OCI-LY1 (cell line): ENCODE data around the gene LMF1.

ENCODE experiments used
- CTCF ChIP-seq: fragments of 200-600 bp; sonication (generic), shearing (Covaris generic); IDR thresholded peaks from 2 replicates; pipeline ENCODE4 v1.5.1; 2017; ENCODE audit warnings: mild to moderate bottlenecking, antibody characterized with exemption, low read length, moderate library complexity, mixed read lengths
- EZH2 ChIP-seq: fragments of 200-600 bp; sonication (generic), shearing (Covaris generic); IDR thresholded peaks from 2 replicates; pipeline ENCODE4 v1.8.0; 2017; ENCODE audit warnings: borderline replicate concordance, mixed run types, mild to moderate bottlenecking, antibody characterized with exemption, low read length, moderate library complexity, mixed read lengths

- no peak for TF ChIP-seq CTCF
- no peak for TF ChIP-seq EZH2
Observed at GRCh38 chr16:930076-930475, 40.7 kb downstream of the LMF1 start.
